Esophagus muscularis mucosa (tissue), 3 donors: Measurements from ENCODE around the gene MAML3.
"Not testable (repeated sequence)": the region's sequence is repeated elsewhere in the genome, so short reads cannot be mapped to it uniquely, and the experiment has no call there.

Experiments used
- CTCF ChIP-seq, 3 experiments: fragments of 200-600 bp in 2 of 3; fragments of 450-650 bp in 1 of 3; sonication (generic) in 2 of 3; IDR thresholded peaks; one replicate each; pipeline ENCODE4 v1.5.1; 2017 to 2019; ENCODE audit warnings: antibody characterized with exemption in 3 of 3, mild to moderate bottlenecking in 2 of 3, moderate library complexity in 1 of 3
- POLR2A ChIP-seq: fragments of 450-650 bp; IDR thresholded peaks from one replicate; pipeline ENCODE4 v1.6.1; 2017; ENCODE audit warnings: antibody characterized with exemption, moderate library complexity, mild to moderate bottlenecking, low read depth
- POLR2AphosphoS5 ChIP-seq, 2 donors: sonication (generic); formaldehyde crosslinking; IDR thresholded peaks; one replicate each; pipeline ENCODE4 v1.6.1; 2017; ENCODE audit warnings: antibody characterized with exemption in 2 of 2

- TF ChIP-seq POLR2AphosphoS5 (IDR thresholded peaks at IDR 0.05); POLR2A: not testable (repeated sequence)
- TF ChIP-seq CTCF (IDR thresholded peaks at IDR 0.05): peak in 1 of 3 experiments; percentile 9
Observed at GRCh38 chr4:139698167-139698925, 455.6 kb downstream of the MAML3 start.
